ENCODE data around the gene CRBN. TPM values are rescaled to one million over a fixed set of nuclear protein-coding genes. Genes with fewer than 3 reads are reported as not detected.
A peak's percentile ranks its signal among the peaks of the same experiment; 100 is the strongest.

The CRBN gene
- total RNA-seq, 1 donor from 2014 or later, result 47.8 TPM

DNA sequence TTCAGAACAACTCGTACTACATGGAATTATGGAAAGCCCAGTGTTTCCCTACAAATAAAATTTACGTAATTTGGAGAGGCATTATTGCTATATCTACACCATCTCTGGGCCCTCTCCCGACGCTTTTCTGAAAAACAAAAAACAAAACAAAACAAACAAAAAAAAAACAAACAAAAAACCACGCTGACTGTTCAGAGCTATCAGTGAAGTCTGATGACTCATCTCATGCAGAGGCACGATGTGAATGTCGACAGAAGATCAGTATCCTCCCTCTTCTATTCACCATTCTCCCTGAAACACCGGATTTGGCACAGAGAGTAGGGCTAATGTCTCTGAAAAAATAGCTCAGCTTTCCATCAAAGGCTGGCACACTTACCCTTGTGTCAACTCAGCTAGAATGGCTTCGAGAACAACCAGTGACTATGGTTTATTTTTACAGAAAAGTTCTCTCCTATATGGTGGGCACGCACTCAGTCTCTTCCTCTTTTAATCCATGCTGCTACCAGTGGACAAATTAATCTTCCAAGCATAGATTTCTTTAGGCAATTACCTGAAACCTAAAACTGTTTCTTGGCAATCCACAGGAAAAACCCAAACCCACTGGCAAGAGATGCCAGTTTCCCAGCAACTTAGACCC lies 1.5 kb downstream of the CRBN start:
- TF ChIP-seq, protein P1, sequence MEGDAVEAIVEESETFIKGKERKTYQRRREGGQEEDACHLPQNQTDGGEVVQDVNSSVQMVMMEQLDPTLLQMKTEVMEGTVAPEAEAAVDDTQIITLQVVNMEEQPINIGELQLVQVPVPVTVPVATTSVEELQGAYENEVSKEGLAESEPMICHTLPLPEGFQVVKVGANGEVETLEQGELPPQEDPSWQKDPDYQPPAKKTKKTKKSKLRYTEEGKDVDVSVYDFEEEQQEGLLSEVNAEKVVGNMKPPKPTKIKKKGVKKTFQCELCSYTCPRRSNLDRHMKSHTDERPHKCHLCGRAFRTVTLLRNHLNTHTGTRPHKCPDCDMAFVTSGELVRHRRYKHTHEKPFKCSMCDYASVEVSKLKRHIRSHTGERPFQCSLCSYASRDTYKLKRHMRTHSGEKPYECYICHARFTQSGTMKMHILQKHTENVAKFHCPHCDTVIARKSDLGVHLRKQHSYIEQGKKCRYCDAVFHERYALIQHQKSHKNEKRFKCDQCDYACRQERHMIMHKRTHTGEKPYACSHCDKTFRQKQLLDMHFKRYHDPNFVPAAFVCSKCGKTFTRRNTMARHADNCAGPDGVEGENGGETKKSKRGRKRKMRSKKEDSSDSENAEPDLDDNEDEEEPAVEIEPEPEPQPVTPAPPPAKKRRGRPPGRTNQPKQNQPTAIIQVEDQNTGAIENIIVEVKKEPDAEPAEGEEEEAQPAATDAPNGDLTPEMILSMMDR (IDR thresholded peaks at IDR 0.05; ENCODE audit: unreplicated experiment), result no peak
- no peak for DNase-seq (ENCODE audit: low spot score)
- Mint-ChIP-seq H3K27ac (ENCODE audit: unreplicated experiment) (peak overlapping the region; percentile 3), H3K27me3 (ENCODE audit: unreplicated experiment) (peaks cover 4% of the 10 kb centered on the region), H3K9me3 (ENCODE audit: unreplicated experiment) (peaks cover 4% of the 10 kb centered on the region), H3K36me3 (ENCODE audit: low read depth, unreplicated experiment) (peaks cover 5% of the 10 kb centered on the region), H3K4me1 (ENCODE audit: unreplicated experiment) (peaks cover 19% of the 10 kb centered on the region), H3K4me3 (ENCODE audit: unreplicated experiment) (peak overlapping the region; percentile 95)

DNA sequence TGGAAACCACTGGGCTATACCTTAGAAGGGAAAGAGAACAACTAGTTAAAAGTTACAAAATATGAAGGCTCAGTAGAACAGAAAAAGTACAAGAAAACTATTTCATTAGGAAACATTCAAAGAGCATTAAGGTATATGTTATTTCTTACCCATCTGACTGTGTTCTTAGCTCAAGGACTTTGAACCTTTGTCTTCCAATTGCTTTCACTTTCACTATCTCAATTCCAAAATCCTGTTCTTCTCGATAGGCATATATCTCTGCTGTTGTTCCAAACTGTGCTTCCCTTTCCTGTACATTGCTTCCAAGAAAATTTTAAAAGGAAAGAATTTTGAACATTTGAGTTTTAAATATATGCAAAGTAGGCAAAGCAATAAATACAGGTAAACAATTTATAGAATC lies 6.9 kb downstream of the CRBN start:
- TF ChIP-seq, protein P1 (IDR thresholded peaks at IDR 0.05; ENCODE audit: unreplicated experiment), result no peak
- Mint-ChIP-seq H3K36me3 (ENCODE audit: low read depth, unreplicated experiment) (peaks cover 12% of the 10 kb centered on the region), H3K9me3 (ENCODE audit: unreplicated experiment) (no peaks in the 10 kb centered on the region), H3K27me3 (ENCODE audit: unreplicated experiment) (peaks cover 3% of the 10 kb centered on the region), H3K4me1 (ENCODE audit: unreplicated experiment) (peaks cover 10% of the 10 kb centered on the region), H3K4me3 (ENCODE audit: unreplicated experiment) (no peak overlapping the region), H3K27ac (ENCODE audit: unreplicated experiment) (peak overlapping the region; percentile 76)
- no peak for DNase-seq (ENCODE audit: low spot score)

DNA sequence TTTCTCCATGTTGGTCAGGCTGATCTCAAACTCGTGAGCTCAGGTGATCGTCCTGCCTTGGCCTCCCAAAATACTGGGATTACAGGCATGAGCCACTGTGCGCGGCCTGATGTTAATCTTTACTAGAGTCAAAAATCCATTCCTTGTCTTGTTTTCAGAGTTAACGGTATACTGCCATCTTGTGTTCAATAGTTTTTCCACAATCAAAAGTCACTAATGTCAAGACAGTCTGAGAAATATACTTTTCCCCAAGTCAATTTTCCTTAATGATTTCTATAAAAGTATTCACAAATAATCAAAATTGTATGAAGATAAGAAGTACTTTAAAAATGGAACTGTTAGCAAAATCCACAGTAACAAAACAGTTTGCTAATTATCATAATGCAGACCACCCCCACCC lies 8.5 kb downstream of the CRBN start:
- no peak for DNase-seq (ENCODE audit: low spot score)
- peaks cover 3% of the 10 kb centered on the region for H3K27me3 Mint-ChIP-seq (ENCODE audit: unreplicated experiment)
- no peak overlapping the region for H3K4me3 Mint-ChIP-seq (ENCODE audit: unreplicated experiment)
- H3K27ac Mint-ChIP-seq (ENCODE audit: unreplicated experiment), result no peak overlapping the region
- H3K9me3 Mint-ChIP-seq (ENCODE audit: unreplicated experiment), result no peaks in the 10 kb centered on the region
- peaks cover 10% of the 10 kb centered on the region for H3K4me1 Mint-ChIP-seq (ENCODE audit: unreplicated experiment)
- H3K36me3 Mint-ChIP-seq (ENCODE audit: low read depth, unreplicated experiment), result peaks cover 25% of the 10 kb centered on the region
- TF ChIP-seq, protein P1 (IDR thresholded peaks at IDR 0.05; ENCODE audit: unreplicated experiment), result peak; percentile 60

DNA sequence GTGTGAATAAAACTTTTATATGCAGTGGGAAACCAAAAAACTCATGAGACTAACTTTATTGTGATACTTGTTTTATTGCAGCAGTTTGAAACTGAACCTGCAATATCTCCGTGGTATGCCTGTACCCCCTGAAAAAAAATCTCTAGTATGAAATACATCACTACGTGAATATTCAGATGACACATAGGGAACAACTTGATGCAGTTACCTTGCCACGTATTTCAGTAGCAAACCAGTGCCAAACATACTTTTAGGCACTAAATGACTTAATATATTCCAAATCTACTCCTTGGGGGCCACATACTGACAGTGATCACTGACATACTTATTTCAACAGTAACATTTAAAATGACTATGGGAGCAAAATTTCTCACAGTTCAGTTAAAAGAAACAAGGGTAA lies 13.8 kb downstream of the CRBN start:
- TF ChIP-seq, protein P1 (IDR thresholded peaks at IDR 0.05; ENCODE audit: unreplicated experiment), result no peak
- H3K36me3 Mint-ChIP-seq (ENCODE audit: low read depth, unreplicated experiment), result peaks cover 44% of the 10 kb centered on the region
- H3K4me1 Mint-ChIP-seq (ENCODE audit: unreplicated experiment), result no peaks in the 10 kb centered on the region
- H3K9me3 Mint-ChIP-seq (ENCODE audit: unreplicated experiment), result no peaks in the 10 kb centered on the region
- H3K27me3 Mint-ChIP-seq (ENCODE audit: unreplicated experiment), result no peaks in the 10 kb centered on the region
- no peak for DNase-seq (ENCODE audit: low spot score)
- H3K27ac Mint-ChIP-seq (ENCODE audit: unreplicated experiment), result no peak overlapping the region
- H3K4me3 Mint-ChIP-seq (ENCODE audit: unreplicated experiment), result peak overlapping the region; percentile 26

DNA sequence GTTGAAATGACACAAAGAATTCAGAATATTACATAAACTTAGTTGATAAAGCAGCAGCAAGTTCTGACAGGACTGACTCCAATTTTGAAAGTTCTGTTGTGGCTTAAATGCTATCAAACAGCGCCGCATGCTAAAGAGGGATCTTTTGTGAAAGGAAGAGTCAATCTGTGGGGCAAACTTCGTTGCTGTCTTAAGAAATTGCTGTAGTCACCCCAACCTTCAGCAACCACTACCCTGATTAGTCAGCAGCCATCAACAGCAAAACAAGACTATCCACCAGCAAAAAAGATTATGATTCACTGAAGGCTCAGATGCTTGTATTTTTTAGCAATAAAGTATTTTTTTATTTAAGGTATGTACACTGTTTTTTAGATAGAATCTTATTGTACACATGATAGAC lies 14.2 kb downstream of the CRBN start:
- no peaks in the 10 kb centered on the region for H3K9me3 Mint-ChIP-seq (ENCODE audit: unreplicated experiment)
- H3K27me3 Mint-ChIP-seq (ENCODE audit: unreplicated experiment), result no peaks in the 10 kb centered on the region
- peaks cover 44% of the 10 kb centered on the region for H3K36me3 Mint-ChIP-seq (ENCODE audit: low read depth, unreplicated experiment)
- no peaks in the 10 kb centered on the region for H3K4me1 Mint-ChIP-seq (ENCODE audit: unreplicated experiment)
- H3K4me3 Mint-ChIP-seq (ENCODE audit: unreplicated experiment), result peak overlapping the region; percentile 62
- TF ChIP-seq, protein P1 (IDR thresholded peaks at IDR 0.05; ENCODE audit: unreplicated experiment), result no peak
- DNase-seq (ENCODE audit: low spot score), result no peak
- H3K27ac Mint-ChIP-seq (ENCODE audit: unreplicated experiment), result no peak overlapping the region

All from endothelial cell (in vitro differentiated cells).